Gastroesophageal sphincter (tissue), 4 donors: Measurements from ENCODE around the gene STRAP. TPM values are rescaled to one million over a fixed set of nuclear protein-coding genes. Genes with fewer than 3 reads are reported as not detected.

ENCODE experiments used
- ATAC-seq: fragments of 150-250 bp; one replicate; pipeline ENCODE4 v1.9.1; 2016; ENCODE audit warnings: mild to moderate bottlenecking, moderate library complexity
- H3K27ac ChIP-seq, 4 donors: fragments of 200-600 bp; sonication (generic) in 3 of 4; 1 replicate in 3 of 4; 2 replicates in 1 of 4; pipeline ENCODE4 v1.5.1; 2016 to 2019
- H3K27me3 ChIP-seq: fragments of 200-600 bp; sonication (generic); one replicate; pipeline ENCODE4 v1.5.1; 2019
- H3K36me3 ChIP-seq, 2 donors: fragments of 200-600 bp; sonication (generic); one replicate each; pipeline ENCODE4 v1.5.1; 2019; ENCODE audit warnings: control low read depth in 1 of 2
- H3K4me1 ChIP-seq, 3 donors: fragments of 200-600 bp; sonication (generic); 1 replicate in 2 of 3; 2 replicates in 1 of 3; pipeline ENCODE4 v1.5.1; 2016 to 2019; ENCODE audit warnings: control low read depth in 2 of 3
- H3K4me3 ChIP-seq, 2 donors: fragments of 200-600 bp; sonication (generic); one replicate each; pipeline ENCODE4 v1.5.1; 2019; ENCODE audit warnings: mild to moderate bottlenecking in 1 of 2, moderate library complexity in 1 of 2
- H3K9me3 ChIP-seq, 3 donors: fragments of 200-600 bp; sonication (generic); one replicate each; pipeline ENCODE4 v1.5.1; 2017 to 2019; ENCODE audit warnings: control low read depth in 2 of 3
- CTCF ChIP-seq, 4 experiments: fragments of 200-600 bp in 2 of 4; fragments of 450-650 bp in 2 of 4; sonication (generic) in 1 of 4; IDR thresholded peaks; one replicate each; pipeline ENCODE4 v1.5.1; 2017 to 2019; ENCODE audit warnings: antibody characterized with exemption in 4 of 4, mild to moderate bottlenecking in 2 of 4, moderate library complexity in 2 of 4
- EP300 ChIP-seq: sonication (generic); formaldehyde crosslinking; IDR thresholded peaks from one replicate; pipeline ENCODE4 v1.6.1; 2017; ENCODE audit warnings: antibody characterized with exemption, mild to moderate bottlenecking
- POLR2A ChIP-seq, 2 donors: fragments of 450-650 bp; IDR thresholded peaks; one replicate each; pipeline ENCODE4 v1.6.1; 2017; ENCODE audit warnings: antibody characterized with exemption in 2 of 2, mild to moderate bottlenecking in 2 of 2, moderate library complexity in 1 of 2
- POLR2AphosphoS5 ChIP-seq: sonication (generic); formaldehyde crosslinking; IDR thresholded peaks from one replicate; pipeline ENCODE4 v1.6.1; 2017; ENCODE audit warnings: antibody characterized with exemption
- WGBS, 2 donors: methylation state at CpG; one replicate each; pipeline ENCODE4 v1.1.5; 2018; ENCODE audit warnings: low coverage in 1 of 2; 5-methylcytosine and 5-hydroxymethylcytosine counted together
- total RNA-seq, 4 donors: library from RNA; depleted of rRNA; stranded (reverse); fragments of >200 nt; gene quantifications; one replicate each; pipeline ENCODE4 v1.1.0, GENCODE V29; 2016

The STRAP gene
- total RNA-seq, 4 donors from 2014 or later: 63.0 to 97.7 (median 69.2) TPM

- Histone ChIP-seq H3K36me3 (no peaks in the 10 kb centered on the region), H3K27me3 (no peaks in the 10 kb centered on the region), H3K4me3 (no peak overlapping the region), H3K9me3 (no peaks in the 10 kb centered on the region), H3K27ac (no peak overlapping the region), H3K4me1 (peaks cover 0 to 43% (median 2%) of the 10 kb centered on the region in 3 donors)
- no peak for TF ChIP-seq EP300
- TF ChIP-seq CTCF (IDR thresholded peaks at IDR 0.05): no peak
- no peak for TF ChIP-seq POLR2AphosphoS5
- TF ChIP-seq POLR2A (IDR thresholded peaks at IDR 0.05): no peak
- 70 to 81% methylated on average over 3 of the region's 3 CpGs for WGBS, 2 donors
- no peak for ATAC-seq
Observed at GRCh38 chr12:15931590-15932053, 49.4 kb downstream of the STRAP start.

- Histone ChIP-seq H3K27ac (no peak overlapping the region), H3K36me3 (no peaks in the 10 kb centered on the region), H3K9me3 (no peaks in the 10 kb centered on the region), H3K27me3 (no peaks in the 10 kb centered on the region), H3K4me1 (peaks cover 0 to 38% (median 2%) of the 10 kb centered on the region in 3 donors), H3K4me3 (no peak overlapping the region)
- ATAC-seq: no peak
- TF ChIP-seq POLR2A (IDR thresholded peaks at IDR 0.05) (no peak), EP300 (no peak), CTCF (IDR thresholded peaks at IDR 0.05) (no peak), POLR2AphosphoS5 (no peak)
- 100% methylated on average over 1 of the region's 1 CpG; no CpG with 5 or more reads in 1 of the 2 donors for WGBS, 2 donors
Observed at GRCh38 chr12:15932327-15932726, 50.1 kb downstream of the STRAP start.

GRCh38 chr12:15932971-15933370 is 50.8 kb downstream of the STRAP start:
- no peaks in the 10 kb centered on the region for H3K27me3 ChIP-seq
- no peaks in the 10 kb centered on the region for H3K9me3 ChIP-seq
- peak overlapping the region in 2 of 4 donors; percentile 39 to 51 for H3K27ac ChIP-seq
- no peak overlapping the region for H3K4me3 ChIP-seq
- H3K4me1 ChIP-seq: peaks cover 0 to 31% (median 2%) of the 10 kb centered on the region in 3 donors
- TF ChIP-seq POLR2A (IDR thresholded peaks at IDR 0.05): no peak
- no peak for TF ChIP-seq CTCF (IDR thresholded peaks at IDR 0.05)
- no peak for TF ChIP-seq EP300
- no peak for TF ChIP-seq POLR2AphosphoS5
- WGBS, 2 donors: 86 to 94% methylated on average over 3 of the region's 3 CpGs
- H3K36me3 ChIP-seq: no peaks in the 10 kb centered on the region
- ATAC-seq: no peak

- H3K4me1 ChIP-seq: peaks cover 0 to 23% (median 0%) of the 10 kb centered on the region in 3 donors
- no peaks in the 10 kb centered on the region for H3K27me3 ChIP-seq
- peaks cover 0 to under 1% (median 0%) of the 10 kb centered on the region in 3 donors for H3K9me3 ChIP-seq
- whole genome bisulfite sequencing, 2 donors: 25 to 38% methylated on average over 1 to 3 of the region's 3 CpGs
- TF ChIP-seq POLR2A (IDR thresholded peaks at IDR 0.05): no peak
- TF ChIP-seq CTCF (IDR thresholded peaks at IDR 0.05): no peak
- TF ChIP-seq EP300: no peak
- no peak for TF ChIP-seq POLR2AphosphoS5
- peak overlapping the region in 3 of 4 donors; percentile 2 to 51 (median 39) for H3K27ac ChIP-seq
- H3K4me3 ChIP-seq: no peak overlapping the region
- ATAC-seq: no peak
- H3K36me3 ChIP-seq: no peaks in the 10 kb centered on the region
Observed at GRCh38 chr12:15933751-15934150, 51.6 kb downstream of the STRAP start.

GRCh38 chr12:15936751-15937150 is 54.6 kb downstream of the STRAP start:
- WGBS, 2 donors: 57 to 87% methylated on average over 1 to 3 of the region's 3 CpGs
- ATAC-seq: no peak
- TF ChIP-seq EP300: no peak
- no peak for TF ChIP-seq CTCF (IDR thresholded peaks at IDR 0.05)
- TF ChIP-seq POLR2A (IDR thresholded peaks at IDR 0.05): no peak
- TF ChIP-seq POLR2AphosphoS5: no peak

More at GRCh38 chr12:15936751-15937150, 54.6 kb downstream of the STRAP start:
- H3K27me3 ChIP-seq: no peaks in the 10 kb centered on the region
- H3K36me3 ChIP-seq: peaks cover 0 to 5% of the 10 kb centered on the region in 2 donors
- H3K27ac ChIP-seq: no peak overlapping the region
- H3K4me3 ChIP-seq: no peak overlapping the region
- peaks cover 0 to 9% (median 0%) of the 10 kb centered on the region in 3 donors for H3K4me1 ChIP-seq
- H3K9me3 ChIP-seq: peaks cover 0 to 5% (median 0%) of the 10 kb centered on the region in 3 donors
